GM10248 (cell line): ENCODE results near the gene ANKRD12.
A peak's percentile ranks its signal among the peaks of the same experiment; 100 is the strongest.

Source experiments
- CTCF ChIA-PET: fragments of 300-600 bp; sonication (Branson Sonifier 250); formaldehyde crosslinking; extraction: SDS; loops from one replicate; lab custom pipeline; 2021; ENCODE audit warnings: antibody characterized with exemption; lab: Yijun Ruan, JAX
- POLR2A ChIA-PET: fragments of 350-650 bp; sonication (Branson Sonifier 250); formaldehyde crosslinking; extraction: SDS; loops from one replicate; lab custom pipeline; 2020; ENCODE audit warnings: antibody characterized with exemption; lab: Yijun Ruan, JAX
- DNase-seq: peaks from one replicate; pipeline ENCODE4 v3.0.0; 2012; ENCODE audit errors: extremely low spot score
- CTCF ChIP-seq: IDR thresholded peaks from 2 replicates; pipeline ENCODE4 v1.5.1; 2012; ENCODE audit warnings: mild to moderate bottlenecking, low read depth; ENCODE audit errors: extremely low read depth, missing control alignments, control extremely low read depth

Gene ANKRD12

GRCh38 chr18:9243029-9243428 is 106.4 kb downstream of the ANKRD12 start:
- peak; percentile 14 for DNase-seq
- TF ChIP-seq CTCF, result no peak
- ChIA-PET CTCF (interaction anchor here (0.7 kb wide), 1 partner anchor 79 kb away, joined by 3 read pairs; no protein-coding TSS in a partner anchor), POLR2A (no interaction called here)

GRCh38 chr18:9244376-9244775 is 107.8 kb downstream of the ANKRD12 start:
- ChIA-PET CTCF (interaction anchor here (0.7 to 1.0 kb wide), 2 partner anchors 54 to 75 kb away, joined by 3 read pairs; no protein-coding TSS in a partner anchor), POLR2A (no interaction called here)
- no peak for TF ChIP-seq CTCF
- DNase-seq, result no peak

GRCh38 chr18:9248661-9249060 is 112.1 kb downstream of the ANKRD12 start:
- ChIA-PET POLR2A (no interaction called here), CTCF (interaction anchor here (1.4 kb wide), 1 partner anchor 268 kb away, joined by 4 read pairs; no protein-coding TSS in a partner anchor)
- no peak for TF ChIP-seq CTCF
- DNase-seq, result no peak

- POLR2A ChIA-PET, result no interaction called here
- no peak for TF ChIP-seq CTCF
- DNase-seq, result no peak
- CTCF ChIA-PET, result interaction anchor here (1.8 to 2.6 kb wide), 2 partner anchors 10 to 14 kb away, joined by 8 to 12 read pairs; no protein-coding TSS in a partner anchor
Observed at GRCh38 chr18:9249254-9249653, 112.7 kb downstream of the ANKRD12 start.

- POLR2A ChIA-PET, result no interaction called here
- DNase-seq, result no peak
- TF ChIP-seq CTCF, result no peak
- CTCF ChIA-PET, result interaction anchor here (1.1 kb wide), 1 partner anchor 18 kb away, joined by 4 read pairs; no protein-coding TSS in a partner anchor
Observed at GRCh38 chr18:9259173-9259572, 122.6 kb downstream of the ANKRD12 start.

- CTCF ChIA-PET, result no interaction called here
- POLR2A ChIA-PET, result no interaction called here
- no peak for TF ChIP-seq CTCF
- no peak for DNase-seq
Observed at GRCh38 chr18:9260388-9261380, 124.1 kb downstream of the ANKRD12 start.
